ENCODE measurements around the gene WDR18.

WDR18 gene

GRCh38 chr19:989381-990081, 5.4 kb downstream of the WDR18 start:
- no peaks in the 10 kb centered on the region for H3K9me3 Mint-ChIP-seq
- no peak overlapping the region for H3K27ac Mint-ChIP-seq
- peaks cover 12% of the 10 kb centered on the region for H3K4me1 Mint-ChIP-seq
- DNase-seq (ENCODE audit: low spot score in 2 of 2), result no peak
- H3K4me3 Mint-ChIP-seq, result no peak overlapping the region
- ATAC-seq (ENCODE audit: low read depth), result no peak
- H3K27me3 Mint-ChIP-seq, result no peaks in the 10 kb centered on the region
- H3K36me3 Mint-ChIP-seq, result peaks cover 5% of the 10 kb centered on the region

DNA sequence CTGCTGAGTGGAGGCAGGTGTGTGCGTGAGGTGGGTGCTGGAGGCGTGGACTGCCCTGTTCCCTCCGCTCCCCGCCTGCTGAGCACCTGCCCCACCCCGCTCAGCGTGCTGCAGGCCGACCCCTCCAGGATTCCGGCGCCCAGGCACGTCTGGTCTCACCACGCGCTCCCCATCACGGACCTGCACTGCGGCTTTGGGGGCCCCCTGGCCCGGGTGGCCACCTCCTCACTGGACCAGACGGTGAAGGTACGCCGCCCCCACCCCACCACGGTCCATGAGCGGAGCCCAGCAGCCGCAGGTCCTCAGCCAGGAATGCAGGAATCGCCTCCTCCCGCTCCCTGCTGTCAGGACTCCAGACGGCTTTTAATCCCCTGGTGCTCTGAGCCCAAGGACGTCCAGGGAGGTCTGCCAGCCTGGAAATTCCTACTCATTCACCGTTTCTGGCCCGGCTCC, 6.0 kb downstream of the WDR18 start:
- ATAC-seq (ENCODE audit: low read depth), result no peak
- DNase-seq (ENCODE audit: low spot score in 2 of 2), result no peak
- Mint-ChIP-seq H3K4me3 (no peak overlapping the region), H3K27ac (no peak overlapping the region), H3K4me1 (peaks cover 7% of the 10 kb centered on the region), H3K27me3 (no peaks in the 10 kb centered on the region), H3K9me3 (no peaks in the 10 kb centered on the region), H3K36me3 (peaks cover 5% of the 10 kb centered on the region)

- no peak overlapping the region for H3K4me3 Mint-ChIP-seq
- H3K27me3 Mint-ChIP-seq, result no peaks in the 10 kb centered on the region
- DNase-seq (ENCODE audit: low spot score in 2 of 2) (no peak), ATAC-seq (ENCODE audit: low read depth) (no peak)
- H3K4me1 Mint-ChIP-seq, result peaks cover 4% of the 10 kb centered on the region
- H3K27ac Mint-ChIP-seq, result no peak overlapping the region
- peaks cover 5% of the 10 kb centered on the region for H3K36me3 Mint-ChIP-seq
- H3K9me3 Mint-ChIP-seq, result no peaks in the 10 kb centered on the region
Observed at GRCh38 chr19:990746-991145, 6.6 kb downstream of the WDR18 start.

DNA sequence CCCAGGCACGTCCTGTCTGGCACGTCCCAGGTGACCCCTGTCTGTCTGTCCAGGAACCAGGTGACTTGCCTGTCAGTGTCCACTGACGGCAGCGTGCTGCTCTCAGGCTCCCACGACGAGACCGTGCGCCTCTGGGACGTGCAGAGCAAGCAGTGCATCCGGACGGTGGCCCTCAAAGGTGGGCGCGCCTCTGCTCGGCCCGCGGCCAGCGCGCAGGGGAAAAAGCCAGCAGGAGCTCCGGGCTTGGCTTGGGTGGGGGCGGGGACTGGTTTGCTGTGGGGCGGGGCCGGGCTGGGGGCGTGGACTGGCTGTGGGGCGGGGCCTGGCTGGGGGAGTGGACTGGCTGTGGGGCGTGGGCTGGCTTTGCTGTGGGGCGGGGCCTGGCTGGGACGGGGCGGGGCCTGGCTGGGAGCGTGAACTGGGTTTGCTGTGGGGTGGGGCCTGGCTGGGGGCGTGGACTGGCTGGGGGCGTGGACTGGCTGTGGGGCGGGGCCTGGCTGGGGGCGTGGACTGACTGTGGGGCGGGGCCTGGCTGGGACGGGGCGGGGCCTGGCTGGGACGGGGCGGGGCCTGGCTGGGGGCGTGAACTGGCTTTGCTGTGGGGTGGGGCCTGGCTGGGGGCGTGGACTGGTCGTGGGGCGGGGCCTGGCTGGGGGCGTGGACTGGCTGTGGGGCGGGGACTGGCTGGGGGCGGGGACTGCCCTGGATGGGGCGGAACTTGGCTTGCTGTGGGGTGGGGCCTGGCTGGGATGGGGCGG, 7.2 kb downstream of the WDR18 start:
- H3K4me3 Mint-ChIP-seq, result no peak overlapping the region
- H3K36me3 Mint-ChIP-seq, result peaks cover 5% of the 10 kb centered on the region
- H3K27ac Mint-ChIP-seq, result no peak overlapping the region
- peak; percentile 72 for ATAC-seq (ENCODE audit: low read depth)
- peaks cover 2% of the 10 kb centered on the region for H3K27me3 Mint-ChIP-seq
- DNase-seq (ENCODE audit: low spot score in 2 of 2), result no peak
- H3K9me3 Mint-ChIP-seq, result no peaks in the 10 kb centered on the region
- peaks cover 5% of the 10 kb centered on the region for H3K4me1 Mint-ChIP-seq

- no peak for DNase-seq (ENCODE audit: low spot score in 2 of 2)
- Mint-ChIP-seq H3K27me3 (peaks cover 2% of the 10 kb centered on the region), H3K4me1 (peaks cover 6% of the 10 kb centered on the region), H3K9me3 (no peaks in the 10 kb centered on the region), H3K27ac (no peak overlapping the region), H3K36me3 (no peaks in the 10 kb centered on the region), H3K4me3 (no peak overlapping the region)
- ATAC-seq (ENCODE audit: low read depth), result no peak
Observed at GRCh38 chr19:991932-992669, 8.0 kb downstream of the WDR18 start.

- no peaks in the 10 kb centered on the region for H3K36me3 Mint-ChIP-seq
Observed at GRCh38 chr19:992670-993055, 8.5 kb downstream of the WDR18 start.

GRCh38 chr19:993361-993830, 9.3 kb downstream of the WDR18 start:
- H3K9me3 Mint-ChIP-seq, result no peaks in the 10 kb centered on the region
- H3K4me1 Mint-ChIP-seq, result peaks cover 6% of the 10 kb centered on the region
- H3K27ac Mint-ChIP-seq, result no peak overlapping the region
- peaks cover 2% of the 10 kb centered on the region for H3K27me3 Mint-ChIP-seq
- ATAC-seq (ENCODE audit: low read depth) (no peak), DNase-seq (ENCODE audit: low spot score in 2 of 2) (no peak)
- H3K4me3 Mint-ChIP-seq, result no peak overlapping the region
- H3K36me3 Mint-ChIP-seq, result no peaks in the 10 kb centered on the region

More at GRCh38 chr19:992670-993055, 8.5 kb downstream of the WDR18 start:
- no peak overlapping the region for H3K4me3 Mint-ChIP-seq
- peaks cover 6% of the 10 kb centered on the region for H3K4me1 Mint-ChIP-seq
- no peak for DNase-seq (ENCODE audit: low spot score in 2 of 2)
- H3K27me3 Mint-ChIP-seq, result peaks cover 2% of the 10 kb centered on the region
- no peak for ATAC-seq (ENCODE audit: low read depth)
- no peaks in the 10 kb centered on the region for H3K9me3 Mint-ChIP-seq
- no peak overlapping the region for H3K27ac Mint-ChIP-seq

DNA sequence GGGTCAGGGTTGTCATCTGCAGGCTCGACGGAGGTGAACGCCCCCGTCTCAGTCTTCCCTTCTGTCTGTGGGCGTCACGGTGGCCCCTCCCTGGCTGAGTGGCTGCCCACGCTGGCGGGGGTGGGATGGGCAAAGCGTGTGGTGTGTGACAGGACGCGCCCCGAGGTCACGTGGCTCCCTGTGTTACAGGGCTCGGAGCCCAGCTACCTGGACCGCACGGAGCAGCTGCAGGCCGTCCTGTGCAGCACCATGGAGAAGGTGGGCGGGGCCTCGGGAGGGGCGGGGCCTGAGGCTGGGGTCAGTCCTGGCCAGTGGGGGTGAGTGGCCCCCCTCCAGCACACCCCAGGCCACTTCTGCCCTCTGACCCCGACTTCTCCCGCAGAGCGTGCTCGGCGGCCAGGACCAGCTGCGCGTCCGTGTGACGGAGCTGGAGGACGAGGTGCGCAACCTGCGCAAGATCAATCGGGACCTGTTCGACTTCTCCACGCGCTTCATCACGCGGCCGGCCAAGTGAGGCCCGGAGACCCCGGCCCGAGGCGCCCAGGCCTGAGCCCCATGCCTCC, 9.8 kb downstream of the WDR18 start:
- H3K27me3 Mint-ChIP-seq, result peaks cover 5% of the 10 kb centered on the region
- H3K36me3 Mint-ChIP-seq, result no peaks in the 10 kb centered on the region
- no peak for ATAC-seq (ENCODE audit: low read depth)
- H3K9me3 Mint-ChIP-seq, result no peaks in the 10 kb centered on the region
- peaks cover 6% of the 10 kb centered on the region for H3K4me1 Mint-ChIP-seq
- no peak overlapping the region for H3K4me3 Mint-ChIP-seq
- H3K27ac Mint-ChIP-seq, result no peak overlapping the region
- DNase-seq (ENCODE audit: low spot score in 2 of 2), result no peak

DNA sequence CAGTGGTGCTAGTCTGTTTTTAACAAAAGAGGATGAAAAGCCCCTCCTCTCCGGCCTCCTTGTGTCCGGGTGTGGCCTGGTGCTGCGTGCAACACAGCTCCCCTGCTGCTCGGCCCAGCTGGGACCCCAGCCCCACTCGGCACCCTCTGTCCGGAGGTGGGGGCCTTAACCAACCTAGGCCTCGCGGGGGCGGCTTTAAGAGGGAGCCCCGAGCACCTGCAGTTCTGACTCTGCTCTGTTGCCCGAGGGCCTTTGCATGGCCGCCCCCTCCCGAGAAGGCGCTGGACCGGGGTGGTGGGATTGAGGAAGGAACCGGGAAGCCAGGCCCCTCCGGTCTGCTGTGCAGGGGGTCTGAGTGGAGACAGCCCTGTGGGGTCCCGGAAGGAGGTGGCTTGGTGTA, 10.4 kb downstream of the WDR18 start:
- DNase-seq (ENCODE audit: low spot score in 2 of 2) (no peak), ATAC-seq (ENCODE audit: low read depth) (no peak)
- Mint-ChIP-seq H3K4me1 (peaks cover 6% of the 10 kb centered on the region), H3K9me3 (no peaks in the 10 kb centered on the region), H3K27me3 (peaks cover 10% of the 10 kb centered on the region), H3K36me3 (no peaks in the 10 kb centered on the region), H3K27ac (no peak overlapping the region), H3K4me3 (no peak overlapping the region)

DNA sequence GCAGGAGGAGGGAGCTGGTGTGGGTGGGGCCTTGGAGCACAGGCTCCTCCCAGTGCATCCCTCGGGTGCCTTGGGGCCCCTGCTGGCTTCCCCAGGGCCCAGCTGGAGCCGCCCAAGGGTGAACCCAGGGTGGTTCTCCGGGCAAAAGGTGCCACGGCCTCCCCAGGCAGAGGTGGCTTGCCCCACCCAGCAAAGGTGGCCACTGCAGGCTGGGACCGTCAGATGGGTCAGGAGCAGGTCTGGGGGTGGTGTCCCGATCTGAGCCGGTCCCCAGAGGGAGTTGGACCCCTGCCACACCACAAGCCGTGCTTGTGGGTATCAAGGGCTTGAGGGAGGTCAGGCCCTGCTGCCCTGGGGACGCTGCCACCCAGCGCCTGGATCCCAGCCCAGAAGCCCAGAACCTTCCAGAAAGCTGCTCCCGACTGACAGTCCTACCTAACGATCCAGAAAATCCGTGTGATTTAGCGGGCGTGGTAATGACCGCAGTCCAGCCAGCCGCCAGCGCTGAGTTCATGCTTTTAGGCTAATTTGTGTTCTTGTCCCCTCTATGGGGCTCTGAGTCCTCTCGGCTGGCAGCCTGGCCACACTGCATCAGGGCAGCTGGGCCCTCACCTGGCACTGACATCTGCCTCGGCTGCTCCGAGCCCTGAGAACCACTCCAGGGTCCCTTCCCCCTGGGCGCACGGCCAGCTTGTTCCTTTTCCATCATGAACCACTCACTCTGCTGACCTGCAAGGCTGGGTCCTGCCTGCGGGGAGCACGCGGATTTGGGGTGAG, 11.1 kb downstream of the WDR18 start:
- Mint-ChIP-seq H3K4me1 (peaks cover 6% of the 10 kb centered on the region), H3K36me3 (no peaks in the 10 kb centered on the region), H3K9me3 (no peaks in the 10 kb centered on the region), H3K27ac (no peak overlapping the region), H3K4me3 (no peak overlapping the region), H3K27me3 (peaks cover 10% of the 10 kb centered on the region)
- ATAC-seq (ENCODE audit: low read depth) (no peak), DNase-seq (ENCODE audit: low spot score in 2 of 2) (no peak)

- H3K27me3 Mint-ChIP-seq, result peaks cover 13% of the 10 kb centered on the region
- peak; percentile 46 to 63 for DNase-seq (ENCODE audit: low spot score in 2 of 2)
- peaks cover 9% of the 10 kb centered on the region for H3K4me1 Mint-ChIP-seq
- peak overlapping the region; percentile 32 for H3K27ac Mint-ChIP-seq
- H3K9me3 Mint-ChIP-seq, result no peaks in the 10 kb centered on the region
- peak; percentile 65 for ATAC-seq (ENCODE audit: low read depth)
- no peak overlapping the region for H3K4me3 Mint-ChIP-seq
- no peaks in the 10 kb centered on the region for H3K36me3 Mint-ChIP-seq
Observed at GRCh38 chr19:996051-996838, 12.1 kb downstream of the WDR18 start.

- H3K27me3 Mint-ChIP-seq, result peaks cover 19% of the 10 kb centered on the region
- DNase-seq (ENCODE audit: low spot score in 2 of 2), result no peak
- no peak for ATAC-seq (ENCODE audit: low read depth)
- H3K9me3 Mint-ChIP-seq, result no peaks in the 10 kb centered on the region
- H3K36me3 Mint-ChIP-seq, result no peaks in the 10 kb centered on the region
- H3K4me3 Mint-ChIP-seq, result no peak overlapping the region
- no peak overlapping the region for H3K27ac Mint-ChIP-seq
- H3K4me1 Mint-ChIP-seq, result peaks cover 13% of the 10 kb centered on the region
Observed at GRCh38 chr19:998064-998463, 13.9 kb downstream of the WDR18 start.

DNA sequence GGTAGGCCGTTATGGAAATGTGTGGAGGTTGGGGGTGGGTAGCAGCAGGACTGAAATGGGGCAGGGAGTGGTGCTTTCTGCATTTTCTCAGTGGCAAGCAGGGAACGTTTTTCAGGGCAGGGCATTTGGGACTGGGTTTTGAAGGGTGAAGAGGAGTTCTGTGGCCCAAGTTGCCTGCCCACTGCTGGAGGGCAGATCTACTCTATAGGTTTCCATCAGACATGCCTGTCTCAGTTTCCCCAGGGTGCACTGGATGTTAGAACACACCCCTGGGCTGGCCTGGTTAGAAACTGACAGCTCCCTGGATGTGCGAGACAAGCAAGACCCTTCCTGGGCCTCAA, 15.2 kb downstream of the WDR18 start:
- DNase-seq (ENCODE audit: low spot score in 2 of 2) (no peak), ATAC-seq (ENCODE audit: low read depth) (no peak)
- Mint-ChIP-seq H3K27me3 (peaks cover 22% of the 10 kb centered on the region), H3K4me3 (peak overlapping the region; percentile 67), H3K4me1 (peaks cover 16% of the 10 kb centered on the region), H3K27ac (no peak overlapping the region), H3K36me3 (no peaks in the 10 kb centered on the region), H3K9me3 (no peaks in the 10 kb centered on the region)

Measured in memory B cell (primary cell).